Measurements from ENCODE around the gene WRNIP1. TPM values are rescaled to one million over a fixed set of nuclear protein-coding genes. Genes with fewer than 3 reads are reported as not detected.

The WRNIP1 gene
- total RNA-seq, 1 experiment from 2014 or later = 68.3 TPM

DNA sequence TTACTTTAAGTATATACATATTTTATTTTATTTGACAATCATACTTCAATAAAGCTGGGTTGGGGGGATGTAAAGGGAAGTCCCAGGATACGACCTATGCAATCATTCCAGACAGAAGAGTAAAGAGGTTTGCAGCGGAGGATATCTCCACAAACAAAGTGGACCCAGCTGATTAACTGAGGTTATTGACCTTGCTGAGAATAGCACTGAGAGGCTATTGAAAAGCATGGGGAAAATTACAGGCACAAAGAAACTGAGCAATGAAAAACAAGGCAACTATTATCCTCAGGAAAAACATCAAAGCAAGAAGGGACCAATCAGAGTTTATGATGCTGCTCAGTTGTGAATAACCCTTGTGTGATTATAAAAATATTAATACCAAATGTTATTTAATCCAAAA is 43.8 kb downstream of the WRNIP1 start:
- Histone ChIP-seq H3K9me3 (replicated peaks) (no peaks in the 10 kb centered on the region), H3K4me3 (no peak overlapping the region), H3K27ac (no peak overlapping the region), H3K4me1 (peaks cover 10% of the 10 kb centered on the region), H3K36me3 (no peaks in the 10 kb centered on the region), H3K27me3 (no peaks in the 10 kb centered on the region)
- no peak for DNase-seq

DNA sequence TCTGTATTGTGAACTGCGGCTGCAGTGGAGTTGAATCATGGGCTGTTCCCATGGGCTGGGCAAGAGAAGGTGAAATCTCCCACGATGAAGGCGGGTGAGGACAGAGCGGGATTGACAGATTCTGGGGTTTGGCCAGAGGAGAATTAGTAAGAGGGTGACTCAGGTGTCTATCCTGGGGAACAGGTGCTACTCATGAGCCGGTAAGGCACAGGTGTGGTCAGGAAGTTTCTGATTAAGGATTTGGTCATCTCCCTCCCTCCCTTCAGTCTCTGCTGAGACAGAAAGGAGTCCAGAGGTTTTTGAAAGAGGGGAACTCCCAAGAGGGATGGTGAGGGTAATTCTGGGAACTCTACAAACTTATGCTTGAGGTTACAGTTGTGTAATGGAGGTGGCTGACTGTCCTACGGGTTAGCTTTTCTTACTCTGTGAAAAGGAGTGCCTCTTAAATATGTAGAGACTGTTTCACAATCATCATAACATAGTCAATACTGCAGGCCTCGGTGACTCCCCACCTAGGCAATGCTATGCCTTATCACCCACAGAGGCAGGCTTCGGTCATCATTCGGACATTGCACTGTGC is 45.0 kb downstream of the WRNIP1 start:
- peaks cover 10% of the 10 kb centered on the region for H3K4me1 ChIP-seq
- H3K27me3 ChIP-seq = no peaks in the 10 kb centered on the region
- DNase-seq = no peak
- H3K9me3 ChIP-seq (replicated peaks) = no peaks in the 10 kb centered on the region
- H3K27ac ChIP-seq = no peak overlapping the region
- H3K36me3 ChIP-seq = no peaks in the 10 kb centered on the region
- H3K4me3 ChIP-seq = no peak overlapping the region

DNA sequence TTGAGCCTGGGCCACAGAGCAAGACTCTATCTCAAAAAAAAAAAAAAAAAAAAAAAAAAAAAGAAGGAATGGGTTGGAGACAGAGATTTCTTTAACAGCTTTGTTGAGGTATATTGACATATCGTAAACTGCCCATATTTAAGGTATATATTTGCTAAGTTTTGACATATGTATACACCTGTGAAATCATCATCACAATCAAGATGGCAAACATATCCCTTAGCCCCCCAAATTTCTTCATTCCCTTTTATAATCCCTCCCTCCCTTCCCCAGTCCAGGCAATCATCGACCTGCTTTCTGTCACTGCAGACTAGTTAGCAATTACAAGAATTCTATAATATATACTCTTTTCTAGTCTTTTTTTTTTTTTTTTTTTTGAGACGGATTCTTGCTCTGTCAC is 47.5 kb downstream of the WRNIP1 start:
- H3K4me3 ChIP-seq = no peak overlapping the region
- peaks cover 3% of the 10 kb centered on the region; the same call in 1 of the 2 replicates for H3K4me1 ChIP-seq
- no peaks in the 10 kb centered on the region for H3K9me3 ChIP-seq (replicated peaks)
- DNase-seq = no peak
- no peaks in the 10 kb centered on the region for H3K27me3 ChIP-seq
- H3K36me3 ChIP-seq = no peaks in the 10 kb centered on the region
- H3K27ac ChIP-seq = no peak overlapping the region

DNA sequence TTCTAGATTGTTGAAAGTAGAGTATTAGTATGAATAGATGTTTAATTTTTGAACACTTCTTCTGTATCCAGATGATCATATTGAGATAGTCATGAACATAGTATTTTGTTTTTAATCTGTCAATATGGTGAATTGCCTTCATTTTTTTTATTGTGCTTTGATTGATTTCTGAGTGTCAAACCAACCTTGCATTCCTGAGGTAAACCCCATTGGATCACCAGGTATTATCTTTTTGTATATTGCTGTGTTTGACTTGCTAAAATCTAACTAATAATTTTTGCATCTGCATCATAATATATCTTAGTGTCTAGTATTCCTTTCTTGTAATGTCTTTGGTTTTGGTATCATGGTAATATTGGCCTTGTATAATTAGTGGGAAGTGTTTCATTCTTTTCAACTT is 51.0 kb downstream of the WRNIP1 start:
- H3K9me3 ChIP-seq (replicated peaks) = no peaks in the 10 kb centered on the region
- H3K27ac ChIP-seq = no peak overlapping the region
- H3K36me3 ChIP-seq = no peaks in the 10 kb centered on the region
- DNase-seq = no peak
- peaks cover 11% of the 10 kb centered on the region for H3K4me1 ChIP-seq
- no peak overlapping the region for H3K4me3 ChIP-seq
- H3K27me3 ChIP-seq = no peaks in the 10 kb centered on the region

DNA sequence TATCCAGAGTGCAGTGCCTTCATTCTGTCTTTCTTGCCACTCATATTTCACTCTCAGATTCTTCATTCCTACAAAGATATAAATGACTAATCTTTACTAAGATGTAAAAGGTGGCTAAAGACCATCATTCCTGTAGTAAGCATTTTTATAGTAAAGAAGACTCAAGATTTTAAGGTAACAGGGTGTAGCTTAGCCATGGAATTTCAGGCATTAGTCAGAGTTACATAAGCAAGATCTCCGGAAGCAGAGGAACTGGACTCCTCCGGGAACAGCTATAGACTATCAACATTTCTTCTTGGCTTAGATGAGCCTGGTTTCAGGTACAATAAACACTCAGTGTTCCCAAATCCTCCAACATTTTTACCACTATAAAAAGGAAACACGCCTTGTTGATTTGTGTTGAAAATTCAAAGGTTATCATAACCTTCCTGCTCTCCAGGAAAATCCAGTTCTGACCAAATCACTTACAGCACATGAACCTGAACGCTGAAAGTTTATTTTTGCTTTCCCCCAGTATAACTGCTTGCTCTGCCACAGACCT is 52.8 kb downstream of the WRNIP1 start:
- no peaks in the 10 kb centered on the region for H3K27me3 ChIP-seq
- peak overlapping the region; percentile 29; the same call in 1 of the 2 replicates for H3K27ac ChIP-seq
- peak overlapping the region; percentile 19; the same call in 1 of the 2 replicates for H3K4me3 ChIP-seq
- peaks cover 11% of the 10 kb centered on the region for H3K4me1 ChIP-seq
- H3K9me3 ChIP-seq (replicated peaks) = no peaks in the 10 kb centered on the region
- no peaks in the 10 kb centered on the region for H3K36me3 ChIP-seq
- no peak for DNase-seq

DNA sequence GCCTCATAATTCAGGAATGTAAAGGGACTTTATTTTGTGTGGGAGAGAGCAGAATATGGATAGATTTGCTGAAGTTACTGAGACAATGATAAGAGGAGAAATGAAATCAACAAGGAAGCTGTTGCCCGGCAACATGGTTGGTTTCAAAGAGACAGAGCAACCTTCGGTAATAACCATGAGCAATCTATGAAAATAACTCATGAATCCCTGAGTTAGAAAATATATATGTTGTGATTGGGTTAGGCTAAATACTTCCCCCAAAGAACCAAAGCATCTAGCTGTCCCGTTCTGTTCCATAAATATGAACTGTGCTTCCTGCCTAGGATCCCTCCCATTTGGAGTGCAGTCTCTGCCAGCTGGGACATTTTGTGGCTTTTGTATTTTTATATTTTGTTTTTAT is 53.4 kb downstream of the WRNIP1 start:
- no peaks in the 10 kb centered on the region for H3K27me3 ChIP-seq
- peaks cover 11% of the 10 kb centered on the region for H3K4me1 ChIP-seq
- H3K27ac ChIP-seq = peak overlapping the region; percentile 29; the same call in 1 of the 2 replicates
- H3K9me3 ChIP-seq (replicated peaks) = no peaks in the 10 kb centered on the region
- H3K4me3 ChIP-seq = peak overlapping the region; percentile 19; the same call in 1 of the 2 replicates
- no peak for DNase-seq
- H3K36me3 ChIP-seq = no peaks in the 10 kb centered on the region

DNA sequence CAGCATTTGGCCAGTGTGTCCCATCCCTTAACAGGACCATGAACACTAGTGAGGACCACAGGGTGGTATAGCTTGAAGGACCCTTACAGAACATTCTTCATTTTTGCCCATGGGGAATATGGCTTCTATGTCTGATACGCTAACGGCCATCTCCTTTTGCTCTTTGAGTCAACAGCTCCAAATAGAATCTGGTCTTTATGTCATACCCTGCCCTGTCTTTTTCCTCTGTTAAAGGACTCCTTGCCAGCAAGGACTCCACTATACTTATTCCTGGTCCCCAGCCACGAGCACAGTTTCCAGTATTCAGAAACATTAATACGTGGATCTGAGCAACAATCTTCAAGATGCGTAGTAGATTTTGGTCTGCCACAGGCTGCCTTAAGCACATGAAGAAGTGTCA is 53.9 kb downstream of the WRNIP1 start:
- no peaks in the 10 kb centered on the region for H3K36me3 ChIP-seq
- no peaks in the 10 kb centered on the region for H3K27me3 ChIP-seq
- no peak overlapping the region for H3K27ac ChIP-seq
- DNase-seq = no peak
- H3K4me1 ChIP-seq = peaks cover 11% of the 10 kb centered on the region
- H3K4me3 ChIP-seq = no peak overlapping the region
- no peaks in the 10 kb centered on the region for H3K9me3 ChIP-seq (replicated peaks)

DNA sequence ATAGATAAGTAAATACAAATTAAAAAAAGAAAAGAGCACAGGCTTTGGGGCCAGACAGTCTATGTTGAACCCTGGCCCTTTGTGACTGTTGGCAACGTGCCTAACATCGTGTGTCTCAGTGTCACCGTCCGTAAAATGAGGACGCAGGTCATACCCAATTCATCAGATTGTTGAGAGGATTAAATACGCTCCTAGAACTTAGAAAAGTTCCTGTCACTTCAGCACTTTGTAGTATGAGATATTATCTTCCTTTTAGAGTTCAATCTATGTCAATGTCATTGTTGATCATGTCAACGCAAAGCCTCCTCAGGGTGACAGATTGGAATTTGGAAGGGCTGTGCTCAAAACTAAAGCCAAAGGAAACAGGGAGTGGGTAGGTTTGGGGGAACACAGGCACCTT is 54.8 kb downstream of the WRNIP1 start:
- Histone ChIP-seq H3K4me3 (no peak overlapping the region), H3K36me3 (no peaks in the 10 kb centered on the region), H3K4me1 (peaks cover 11% of the 10 kb centered on the region), H3K27ac (no peak overlapping the region), H3K27me3 (no peaks in the 10 kb centered on the region), H3K9me3 (replicated peaks) (no peaks in the 10 kb centered on the region)
- no peak for DNase-seq

DNA sequence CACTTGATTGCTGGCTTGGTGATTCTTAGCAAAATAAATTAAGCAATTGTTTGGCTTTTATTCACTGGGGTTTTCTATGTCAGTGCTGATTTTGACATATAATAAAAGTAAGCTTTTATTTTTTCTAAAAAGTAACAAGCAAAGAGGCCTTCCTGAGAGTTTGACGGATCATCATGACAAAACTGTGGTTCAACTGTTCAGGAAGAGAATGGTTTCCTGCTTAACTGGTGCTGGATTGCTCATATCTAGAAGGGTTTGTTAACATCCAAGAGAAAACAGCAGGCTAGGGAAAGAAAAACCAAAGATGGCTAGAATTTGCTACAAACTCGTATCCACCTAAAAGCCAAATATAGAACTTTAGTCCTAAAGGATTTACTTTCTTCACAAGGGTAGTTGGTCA is 55.2 kb downstream of the WRNIP1 start:
- Histone ChIP-seq H3K36me3 (no peaks in the 10 kb centered on the region), H3K4me1 (peaks cover 11% of the 10 kb centered on the region), H3K4me3 (no peak overlapping the region), H3K27ac (no peak overlapping the region), H3K9me3 (replicated peaks) (no peaks in the 10 kb centered on the region), H3K27me3 (no peaks in the 10 kb centered on the region)
- DNase-seq = no peak

DNA sequence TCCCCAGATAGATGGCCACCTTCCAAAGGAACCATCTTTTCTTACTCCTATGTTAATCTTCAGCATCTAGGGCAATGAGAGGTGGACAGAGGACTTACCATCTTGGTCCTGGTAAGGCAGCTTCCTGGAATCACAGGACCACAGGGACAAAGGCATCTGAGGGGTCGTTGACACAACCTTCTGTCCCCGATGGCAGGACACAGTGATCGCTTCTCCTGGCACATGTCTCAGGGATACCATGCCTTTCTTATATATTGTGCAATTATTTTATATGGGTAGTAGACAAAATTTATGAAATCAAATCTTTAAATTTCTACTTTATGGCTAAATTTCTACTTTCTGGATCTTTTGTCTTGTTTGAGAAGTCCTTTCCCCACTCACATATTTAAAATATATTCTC is 56.4 kb downstream of the WRNIP1 start:
- no peaks in the 10 kb centered on the region for H3K9me3 ChIP-seq (replicated peaks)
- no peak overlapping the region for H3K27ac ChIP-seq
- H3K4me1 ChIP-seq = peaks cover 11% of the 10 kb centered on the region
- H3K27me3 ChIP-seq = no peaks in the 10 kb centered on the region
- H3K36me3 ChIP-seq = no peaks in the 10 kb centered on the region
- no peak for DNase-seq
- H3K4me3 ChIP-seq = no peak overlapping the region

DNA sequence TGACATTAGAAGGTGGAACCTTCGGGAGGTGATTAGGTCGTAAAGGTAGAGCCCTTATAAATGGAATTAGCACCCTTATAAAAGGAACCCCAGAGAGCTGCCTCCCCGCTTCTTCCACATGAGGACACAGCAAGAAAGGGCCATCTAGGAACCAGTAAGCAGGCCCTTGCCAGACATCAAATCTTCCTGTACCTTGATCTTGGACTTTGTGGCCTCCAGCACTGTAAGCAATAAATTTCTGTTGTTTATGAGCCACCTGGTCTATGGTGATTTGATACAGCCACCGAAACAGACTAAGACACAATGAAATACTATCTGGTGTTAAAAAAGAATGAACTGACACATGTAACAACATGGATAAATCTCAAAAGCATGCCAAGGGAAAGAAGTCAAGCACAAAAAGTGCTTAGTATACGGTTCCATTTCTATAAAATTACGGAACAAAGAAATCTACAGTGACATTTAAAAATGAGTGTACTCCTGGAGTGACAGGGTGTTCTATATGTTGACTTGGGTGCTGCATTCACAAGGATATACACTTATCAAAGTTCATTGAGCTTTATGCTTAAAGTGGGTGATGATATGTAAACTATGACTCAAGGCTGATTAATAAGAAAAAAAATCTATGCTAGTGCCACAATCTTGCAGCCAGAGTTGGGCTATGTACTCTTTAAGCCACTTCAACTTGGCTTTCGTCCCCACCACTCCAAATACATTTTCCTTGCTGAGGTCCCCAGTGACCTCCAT is 58.1 kb downstream of the WRNIP1 start:
- no peak for DNase-seq
- no peak overlapping the region for H3K4me3 ChIP-seq
- no peaks in the 10 kb centered on the region for H3K9me3 ChIP-seq (replicated peaks)

DNA sequence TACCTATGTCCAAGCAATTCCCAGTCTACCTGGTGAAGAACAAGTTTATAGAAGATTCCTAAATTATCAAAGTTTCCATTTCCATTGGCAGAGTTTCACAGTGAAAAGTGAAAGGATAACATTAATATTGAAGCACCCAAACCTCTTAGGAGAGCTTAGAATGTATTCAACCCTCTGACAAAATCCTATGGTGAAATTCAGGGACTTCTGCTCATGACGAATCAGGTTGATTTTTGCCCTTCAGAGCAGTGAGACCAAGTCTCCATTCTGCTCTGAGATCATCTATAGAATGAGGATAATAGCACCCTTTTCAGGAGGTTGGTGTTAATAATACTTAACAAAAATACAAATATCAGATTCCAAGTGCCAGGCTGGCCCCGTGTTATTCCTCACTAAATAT is 60.9 kb downstream of the WRNIP1 start:
- Histone ChIP-seq H3K9me3 (replicated peaks) (no peaks in the 10 kb centered on the region), H3K4me1 (no peaks in the 10 kb centered on the region), H3K27me3 (no peaks in the 10 kb centered on the region), H3K4me3 (no peak overlapping the region), H3K27ac (no peak overlapping the region), H3K36me3 (no peaks in the 10 kb centered on the region)
- no peak for DNase-seq

More for the DNA sequence above, 58.1 kb downstream of the WRNIP1 start:
- Histone ChIP-seq H3K27ac (no peak overlapping the region), H3K36me3 (no peaks in the 10 kb centered on the region), H3K27me3 (no peaks in the 10 kb centered on the region), H3K4me1 (peaks cover 3% of the 10 kb centered on the region)

DNA sequence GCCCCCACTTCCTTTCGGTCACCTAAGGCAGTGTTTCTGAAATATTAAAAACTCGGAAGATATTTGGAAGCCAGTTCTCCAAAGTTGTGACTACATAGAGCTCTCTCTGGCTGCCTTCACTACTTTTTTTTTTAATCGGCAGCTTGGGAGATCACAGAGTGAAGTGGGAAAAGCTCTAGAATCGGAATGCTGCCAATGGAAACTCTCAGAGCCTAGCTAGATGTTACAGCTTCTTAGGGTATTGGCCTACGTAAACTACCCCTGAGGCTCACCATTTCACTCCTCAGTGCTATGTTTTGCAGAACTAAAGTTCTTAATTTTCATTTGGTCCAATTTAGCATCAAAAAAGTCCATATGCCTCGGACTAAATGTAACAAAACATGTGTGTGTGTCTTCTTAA is 61.9 kb downstream of the WRNIP1 start:
- Histone ChIP-seq H3K9me3 (replicated peaks) (no peaks in the 10 kb centered on the region), H3K27me3 (no peaks in the 10 kb centered on the region), H3K36me3 (no peaks in the 10 kb centered on the region), H3K4me1 (no peaks in the 10 kb centered on the region), H3K27ac (no peak overlapping the region), H3K4me3 (no peak overlapping the region)
- DNase-seq = no peak

DNA sequence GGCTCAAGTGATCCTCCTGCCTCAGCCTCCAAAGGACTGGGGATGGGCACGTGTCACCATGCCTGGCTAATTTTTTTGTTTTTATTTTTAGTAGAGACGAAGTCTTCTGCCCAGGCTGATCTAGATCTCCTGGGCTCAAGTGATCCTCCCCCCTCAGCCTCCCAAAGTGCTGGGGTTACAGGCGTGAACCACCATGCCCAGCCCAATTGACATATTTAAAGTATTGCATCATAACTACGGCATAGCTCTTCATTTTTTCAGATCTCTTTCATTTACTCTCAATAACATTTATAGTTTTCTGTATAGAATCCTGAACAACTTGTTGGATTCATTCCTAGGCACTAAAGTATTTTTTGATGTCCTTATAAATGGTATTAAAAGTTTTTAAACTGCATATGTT is 63.4 kb downstream of the WRNIP1 start:
- no peak for DNase-seq
- Histone ChIP-seq H3K4me1 (no peaks in the 10 kb centered on the region), H3K36me3 (no peaks in the 10 kb centered on the region), H3K4me3 (no peak overlapping the region), H3K27ac (no peak overlapping the region), H3K9me3 (replicated peaks) (no peaks in the 10 kb centered on the region), H3K27me3 (no peaks in the 10 kb centered on the region)

DNA sequence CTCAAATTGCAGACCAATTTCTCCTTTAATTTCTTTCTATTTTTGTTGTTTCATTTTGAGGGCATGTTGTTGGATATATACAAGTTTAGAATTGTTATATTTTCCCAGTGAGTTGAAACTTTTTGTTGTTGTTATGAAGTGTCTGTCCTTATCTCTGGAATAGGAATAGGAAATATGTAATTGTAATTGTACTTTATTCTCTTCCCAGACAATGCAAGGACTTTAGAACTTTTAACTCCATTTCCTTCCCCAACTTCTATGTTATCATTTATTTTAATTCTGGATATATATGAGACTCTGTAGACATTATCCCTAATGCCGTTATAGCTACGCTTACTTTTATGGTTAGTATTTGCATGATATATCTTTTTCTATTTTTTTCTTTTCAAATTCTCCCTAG is 64.1 kb downstream of the WRNIP1 start:
- Histone ChIP-seq H3K4me3 (no peak overlapping the region), H3K27me3 (no peaks in the 10 kb centered on the region), H3K27ac (no peak overlapping the region), H3K9me3 (replicated peaks) (no peaks in the 10 kb centered on the region), H3K4me1 (no peaks in the 10 kb centered on the region), H3K36me3 (no peaks in the 10 kb centered on the region)
- DNase-seq = no peak

DNA sequence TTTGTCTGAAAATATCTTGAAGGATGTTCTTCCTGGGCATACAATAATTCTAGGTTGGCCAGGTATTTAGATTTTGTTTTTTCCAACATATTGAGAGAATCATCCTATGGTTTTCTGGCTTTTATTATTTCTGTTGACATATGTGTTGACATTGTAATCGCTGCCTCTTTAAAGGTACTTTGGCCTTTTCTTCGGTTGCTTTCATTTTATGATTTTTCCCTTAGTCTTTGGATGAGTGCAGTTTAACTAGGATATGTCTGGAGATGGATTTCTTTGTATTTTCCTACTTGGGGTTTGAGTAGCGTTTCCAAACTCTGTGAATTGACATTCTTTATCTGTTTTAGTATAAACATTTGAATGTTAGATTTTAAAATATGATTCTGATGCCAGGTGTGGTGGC is 65.0 kb downstream of the WRNIP1 start:
- Histone ChIP-seq H3K36me3 (no peaks in the 10 kb centered on the region), H3K27ac (no peak overlapping the region), H3K4me3 (no peak overlapping the region), H3K4me1 (no peaks in the 10 kb centered on the region), H3K27me3 (no peaks in the 10 kb centered on the region), H3K9me3 (replicated peaks) (no peaks in the 10 kb centered on the region)
- DNase-seq = no peak
